PFSK-1 (cell line): Measurements from ENCODE around the gene BECN2.

Source experiments
- POLR2AphosphoS5 ChIP-seq: IDR thresholded peaks from 2 replicates; pipeline ENCODE4 v1.6.1; 2012; ENCODE audit warnings: low read depth, mild to moderate bottlenecking, control low read depth, low read length, moderate library complexity
- SIN3A ChIP-seq: IDR thresholded peaks from 2 replicates; pipeline ENCODE4 v1.6.1; 2012; ENCODE audit warnings: mild to moderate bottlenecking, low read length, moderate library complexity, borderline replicate concordance; ENCODE audit not compliant: insufficient read depth

GRCh38 chr1:241990040-241990439 is 32.5 kb downstream of the BECN2 start:
- TF ChIP-seq POLR2AphosphoS5: no peak
- TF ChIP-seq SIN3A: no peak
